ENCODE results near the gene TSPYL4.

- TF ChIP-seq CTCF (conservative IDR thresholded peaks at IDR 0.05; ENCODE audit: low read length) (no peak), EZH2phosphoT487 (IDR thresholded peaks at IDR 0.05; ENCODE audit: borderline replicate concordance, low read depth, low read length) (no peak)
Measured at GRCh38 chr6:116200619-116201249, 53.1 kb downstream of the TSPYL4 start.
